LHCN-M2 (cell line): ENCODE results near the gene CDK6. TPM values are rescaled to one million over a fixed set of nuclear protein-coding genes. Genes with fewer than 3 reads are reported as not detected.

Experiments
- DNase-seq: peaks from one replicate; pipeline ENCODE4 v3.0.0-alpha.2; 2012; ENCODE audit warnings: low read depth
- total RNA-seq: library from RNA; depleted of rRNA; stranded (reverse); fragments of >200 nt; gene quantifications from 2 replicates; pipeline ENCODE4 v1.2.3, GENCODE V29; 2014

Gene CDK6
- total RNA-seq, 1 experiment from 2014 or later: 66.1 TPM

GRCh38 chr7:92647652-92648051, 188.7 kb downstream of the CDK6 start:
- DNase-seq: no peak

DNA sequence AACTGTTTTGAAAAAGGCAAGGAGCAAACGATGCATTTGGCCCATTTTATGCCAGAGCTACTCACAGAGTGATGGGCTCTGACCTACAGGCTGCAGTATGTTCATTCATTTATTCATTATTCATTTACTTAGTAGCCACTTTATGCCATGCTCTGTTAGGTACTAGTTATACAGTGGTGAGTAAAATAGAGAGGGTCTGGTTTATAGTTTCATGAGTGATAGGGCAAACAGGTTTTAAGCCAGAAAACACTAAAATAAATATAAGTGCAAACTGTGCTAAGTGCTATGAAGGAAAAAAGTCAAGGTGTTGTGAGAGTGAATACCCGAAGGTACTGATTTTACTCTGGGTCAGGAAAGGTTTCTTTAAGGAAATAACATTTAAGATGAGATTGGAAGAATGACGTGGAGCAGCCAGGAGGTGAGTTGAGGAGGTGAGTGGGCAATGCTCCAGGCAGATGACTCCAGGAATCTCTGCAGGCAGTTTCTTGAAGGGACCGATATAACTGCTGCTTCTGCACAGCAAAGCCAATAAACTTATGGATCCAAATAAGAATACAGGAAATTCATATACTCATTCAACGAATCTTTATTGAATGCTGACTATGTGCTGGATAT, 189.3 kb downstream of the CDK6 start:
- DNase-seq: no peak

GRCh38 chr7:92645114-92646061, 191.0 kb downstream of the CDK6 start:
- DNase-seq: no peak

GRCh38 chr7:92644406-92645113, 191.8 kb downstream of the CDK6 start:
- peak; percentile 52 for DNase-seq

DNA sequence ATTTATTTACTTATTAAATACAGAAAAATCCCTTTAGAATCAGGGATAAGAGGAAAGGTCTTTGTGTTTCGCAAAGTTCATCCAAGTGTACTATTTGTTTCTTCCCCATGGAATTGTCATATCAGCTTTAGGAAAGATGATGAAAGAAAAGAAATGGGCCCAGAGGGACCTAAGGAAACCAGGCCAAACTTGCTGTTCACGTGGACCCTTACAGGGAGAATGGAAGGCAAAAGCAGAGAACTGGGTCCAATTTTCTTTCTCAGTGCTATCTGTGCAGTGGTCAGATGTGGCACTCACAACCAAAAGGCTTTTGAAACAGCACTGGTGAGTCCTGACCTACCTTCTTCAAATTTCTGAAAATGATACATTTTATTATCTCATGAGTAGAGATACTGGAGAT, 192.6 kb downstream of the CDK6 start:
- no peak for DNase-seq

DNA sequence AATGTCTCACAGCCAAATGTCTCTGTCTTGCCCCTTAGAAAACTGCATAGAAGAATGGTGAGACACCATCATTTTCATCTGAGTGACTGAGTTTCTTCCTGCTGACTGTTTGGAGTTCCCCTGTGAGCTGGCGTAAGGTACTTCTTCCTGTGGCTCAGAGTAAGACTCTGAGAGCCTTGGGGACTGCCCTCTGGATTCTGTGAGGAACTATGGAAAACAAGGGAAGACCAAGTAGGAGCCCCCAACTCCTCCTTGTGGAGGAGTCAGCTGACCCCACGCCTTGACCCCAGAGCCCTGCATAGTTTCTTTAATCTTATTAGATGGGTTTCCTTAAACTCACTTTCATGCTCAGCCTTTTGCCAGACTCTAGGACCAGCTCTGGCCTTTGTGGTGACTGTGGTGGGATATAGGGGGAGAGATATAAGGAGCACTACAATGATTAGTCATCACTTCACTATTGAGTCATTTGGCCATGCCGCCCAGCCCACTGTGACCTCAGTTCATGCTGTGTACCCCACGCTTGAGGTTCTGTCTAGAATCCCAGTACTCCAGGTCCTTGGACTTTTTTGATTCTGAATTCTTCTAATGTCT, 194.4 kb downstream of the CDK6 start:
- DNase-seq: peak; percentile 85

- no peak for DNase-seq
These were observed 196.4 kb downstream of the CDK6 start for GRCh38 chr7:92639966-92640365.

- peak; percentile 94 for DNase-seq
These were observed 197.0 kb downstream of the CDK6 start for GRCh38 chr7:92639213-92639896.

DNA sequence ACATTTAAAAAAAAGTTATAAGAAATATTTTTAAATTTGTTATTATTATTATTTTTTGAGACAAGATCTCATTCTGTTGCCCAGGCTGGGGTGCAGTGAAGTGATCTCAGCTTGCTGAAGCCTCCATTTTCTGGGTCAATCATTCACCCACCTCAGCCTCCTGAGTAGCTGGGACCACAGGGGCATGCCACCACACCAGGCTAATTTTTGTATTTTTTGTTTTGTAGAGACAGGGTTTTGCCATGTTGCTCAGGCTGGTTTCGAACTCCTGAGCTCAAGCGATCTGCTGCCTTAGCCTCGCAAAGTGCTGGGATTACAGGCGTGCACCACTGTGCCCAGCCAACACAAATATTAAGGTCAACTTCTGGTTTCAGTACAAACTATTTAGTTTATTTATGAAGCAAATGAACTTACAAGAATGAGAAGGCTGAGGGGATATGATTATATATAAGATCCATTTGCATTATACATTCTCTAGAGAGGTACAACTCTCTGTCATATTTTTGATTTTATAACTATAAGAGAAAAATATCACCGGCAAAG, 200.3 kb downstream of the CDK6 start:
- DNase-seq: no peak

- no peak for DNase-seq
These were observed 200.8 kb downstream of the CDK6 start for GRCh38 chr7:92635538-92635937.

- DNase-seq: peak; percentile 94
These were observed 201.4 kb downstream of the CDK6 start for GRCh38 chr7:92634924-92635519.

DNA sequence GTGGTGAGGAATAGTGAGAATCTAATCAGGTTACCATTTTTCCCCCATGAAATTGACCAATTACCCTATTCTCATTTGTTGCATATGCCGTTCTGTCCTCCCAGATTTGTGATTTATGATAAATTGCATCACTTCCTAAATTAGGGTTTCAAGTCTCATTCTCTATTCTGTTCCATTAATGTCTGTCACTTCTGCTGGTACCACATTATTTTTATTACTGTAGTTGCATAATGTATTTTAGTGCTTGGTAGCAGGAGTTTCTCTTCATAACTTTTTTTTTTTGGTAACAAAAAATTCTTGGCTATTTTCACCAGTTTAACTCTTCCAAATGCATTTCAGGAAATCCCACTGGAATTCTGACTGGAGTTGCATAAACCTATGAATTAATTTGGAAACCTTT, 202.2 kb downstream of the CDK6 start:
- peak; percentile 56 for DNase-seq

DNA sequence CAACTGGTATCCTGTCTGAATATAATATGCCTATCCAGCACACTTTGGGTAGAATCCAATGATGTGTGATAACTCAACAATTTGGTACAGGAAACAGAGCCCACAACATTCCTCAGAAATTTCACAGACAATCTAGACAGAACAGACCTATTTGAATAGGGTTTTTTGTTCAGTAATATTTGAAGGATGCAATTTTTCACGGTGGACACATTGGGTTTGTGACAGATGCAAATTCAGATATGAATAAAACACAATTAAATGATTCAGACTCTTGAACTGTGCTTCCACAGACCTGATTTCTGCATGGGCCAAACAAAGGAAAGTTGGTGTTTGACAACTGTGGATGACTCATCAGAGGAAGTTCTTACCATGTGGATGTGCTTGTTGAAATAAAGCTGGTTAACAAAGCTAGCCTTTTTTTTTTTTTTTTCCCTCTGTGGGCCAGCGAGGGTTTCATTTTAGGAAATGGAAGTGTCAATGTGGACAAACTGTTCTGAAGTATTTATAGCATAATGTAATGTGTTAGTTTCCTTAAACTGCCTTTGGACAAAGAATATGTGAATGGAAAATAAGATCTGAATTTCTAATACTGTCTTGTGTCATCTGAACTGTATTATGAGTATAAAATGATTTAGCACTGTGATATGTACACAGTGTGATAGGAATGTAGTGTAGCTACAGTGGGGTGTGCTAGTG, 203.0 kb downstream of the CDK6 start:
- DNase-seq: peak; percentile 100

DNA sequence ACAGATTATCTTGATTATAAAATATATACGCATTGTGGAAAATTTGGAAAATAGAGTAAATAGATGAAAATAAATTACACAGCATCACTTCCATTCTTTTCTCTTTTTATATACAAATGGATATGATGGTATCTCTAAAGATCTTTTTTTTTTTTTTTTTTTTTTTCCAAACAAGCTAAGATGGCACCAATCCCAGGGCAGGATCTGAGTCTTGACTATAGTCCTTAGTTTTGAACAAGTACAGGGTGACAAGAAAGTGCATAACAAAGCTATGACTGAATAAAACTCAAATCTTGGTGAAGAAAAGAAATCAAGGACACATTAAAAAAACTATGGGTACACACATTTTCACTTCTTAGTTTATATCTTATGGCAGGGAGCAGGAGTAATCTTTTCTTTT, 203.6 kb downstream of the CDK6 start:
- DNase-seq: no peak

DNA sequence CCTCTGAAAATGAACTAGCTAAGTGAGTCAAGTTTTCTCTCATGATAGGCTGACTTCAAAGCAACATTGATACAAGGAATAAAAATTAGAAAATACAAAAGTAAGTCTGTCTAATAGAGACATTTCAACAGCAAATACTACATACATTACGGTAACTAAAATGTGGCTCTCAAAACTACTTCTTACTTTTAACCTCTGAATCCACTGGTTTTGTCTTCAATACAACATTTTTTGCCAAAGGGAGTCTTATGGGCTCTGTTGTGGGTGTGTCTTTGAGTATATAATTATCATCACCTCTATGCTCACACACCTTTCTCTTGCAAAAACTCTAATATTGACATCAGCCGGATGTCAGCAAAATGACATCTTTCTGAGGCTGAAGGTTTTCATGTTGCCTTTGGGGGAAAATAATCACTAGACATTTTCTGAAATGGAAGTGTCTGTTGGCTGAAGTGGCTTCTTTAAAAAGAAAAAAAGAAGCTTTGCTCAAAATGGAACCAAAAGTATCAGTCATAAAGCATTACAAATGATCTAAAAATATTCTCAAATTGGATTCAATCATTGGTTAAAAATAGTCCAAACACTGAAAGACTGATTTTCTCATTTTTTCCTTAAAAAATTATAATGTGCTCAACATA, 204.4 kb downstream of the CDK6 start:
- no peak for DNase-seq

DNA sequence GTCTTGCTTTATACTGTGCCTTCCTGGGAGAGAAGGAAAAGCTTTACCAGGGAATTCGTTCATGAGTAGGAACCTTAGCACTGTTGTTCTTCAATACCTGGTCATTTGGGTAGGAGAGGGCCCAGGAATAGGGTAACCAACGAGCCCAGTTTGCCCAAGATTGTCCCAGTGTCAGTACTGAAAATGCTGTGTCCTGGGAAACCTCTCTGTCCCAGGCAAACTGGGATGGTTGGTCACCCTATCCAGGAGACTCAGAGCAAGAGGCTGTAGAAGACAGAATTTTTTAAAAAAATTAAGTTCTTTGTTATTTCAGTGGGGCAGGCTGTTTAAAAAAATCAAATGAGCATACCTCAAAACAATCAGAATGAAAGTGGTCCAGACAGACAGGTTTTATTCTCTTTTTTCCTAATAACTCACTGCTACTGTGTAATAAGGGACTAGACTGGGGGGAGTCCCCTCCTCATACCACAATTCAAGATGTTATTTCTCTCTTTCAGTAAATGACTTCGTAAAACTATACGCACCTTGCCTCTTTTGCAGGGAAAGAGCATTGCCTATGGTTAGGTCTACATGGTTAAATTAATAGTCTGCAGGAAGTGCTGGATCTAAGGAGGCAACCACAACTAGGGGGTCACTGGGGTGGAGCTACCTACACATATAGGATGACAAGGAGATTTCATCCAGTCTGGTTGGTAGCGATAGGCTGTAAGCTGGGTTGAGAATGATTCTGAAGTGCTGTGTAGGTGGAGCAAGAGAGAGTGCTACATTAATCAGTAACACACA, 205.1 kb downstream of the CDK6 start:
- DNase-seq: no peak

DNA sequence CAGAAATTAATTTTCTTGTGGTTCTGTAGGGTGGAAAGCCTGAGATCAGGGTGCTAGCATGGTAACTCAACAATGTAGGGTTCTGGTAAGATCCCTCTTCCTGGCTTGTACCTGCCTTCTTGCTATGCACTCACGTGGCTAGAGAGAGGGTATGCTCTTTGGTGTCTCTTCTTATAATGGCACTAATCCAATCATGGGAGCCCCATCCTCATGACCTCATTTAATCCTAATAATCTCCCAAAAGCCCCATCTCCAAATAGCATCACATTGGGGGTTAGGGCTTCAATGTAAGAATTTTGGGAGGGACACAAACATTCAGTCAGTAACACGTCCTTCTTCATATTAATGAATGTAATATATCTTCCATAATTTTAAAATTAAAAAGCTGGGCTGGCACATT, 206.6 kb downstream of the CDK6 start:
- no peak for DNase-seq

DNA sequence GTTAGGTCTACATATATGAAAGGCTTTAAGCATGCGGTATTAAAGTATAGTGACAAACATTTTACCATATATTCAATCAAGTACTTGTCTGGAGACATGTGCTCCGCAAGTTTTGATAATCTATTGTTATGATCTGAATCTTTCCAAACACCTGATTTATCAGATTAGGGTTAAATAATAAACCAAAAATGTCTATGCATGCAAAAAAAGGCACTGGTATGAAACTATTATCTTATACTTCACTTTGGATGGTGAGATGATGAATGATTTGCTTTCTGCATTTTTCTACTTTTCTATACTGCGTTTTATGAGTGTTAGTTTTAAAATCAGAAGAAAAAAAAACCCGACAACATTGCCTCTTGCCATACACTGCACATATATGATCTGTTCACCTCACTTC, 208.4 kb downstream of the CDK6 start:
- DNase-seq: no peak
